ENCODE measurements around the gene TIMM22. TPM values are rescaled to one million over a fixed set of nuclear protein-coding genes. Genes with fewer than 3 reads are reported as not detected.

Gene TIMM22
- total RNA-seq = 11.0 and 20.9 TPM in 2 replicates

DNA sequence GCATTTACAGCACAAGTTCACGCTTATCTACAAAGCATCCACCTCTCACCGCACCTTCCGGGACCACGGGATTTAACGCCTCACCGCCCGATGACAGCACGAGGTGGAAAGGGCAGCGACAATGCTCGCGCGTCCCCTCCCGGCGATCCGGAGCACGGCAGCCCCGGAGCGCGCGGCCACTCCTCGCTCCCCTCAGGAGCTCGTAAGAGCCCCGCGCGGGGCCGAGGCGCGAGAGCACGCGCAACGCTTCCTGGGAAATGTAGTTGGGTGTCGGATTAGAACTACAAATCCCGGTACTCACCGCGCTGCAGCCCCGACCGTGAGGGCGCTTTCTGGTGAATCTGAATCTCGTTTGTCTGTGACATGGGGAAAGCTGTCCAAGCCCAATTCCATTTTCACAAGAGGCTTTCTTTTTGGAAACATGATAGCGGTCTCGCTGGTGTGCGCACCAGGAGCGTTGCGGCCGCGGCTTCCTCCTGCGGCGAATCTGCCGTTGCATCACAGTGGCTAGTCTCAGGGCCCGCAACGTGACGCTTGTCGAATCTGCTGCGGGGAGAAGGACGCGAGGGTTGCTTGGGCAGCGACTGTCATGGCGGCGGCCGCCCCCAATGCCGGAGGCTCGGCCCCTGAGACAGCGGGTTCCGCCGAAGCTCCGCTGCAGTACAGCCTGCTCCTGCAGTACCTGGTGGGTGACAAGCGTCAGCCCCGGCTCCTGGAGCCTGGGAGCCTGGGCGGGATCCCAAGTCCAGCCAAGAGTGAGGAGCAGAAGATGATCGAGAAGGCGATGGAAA, at the start of gene TIMM22:
TSS of gene TIMM22 (plus strand) at position 576 of the 791 bp plus-strand sequence. CDS start at position 590, 14 bp downstream.

DNA sequence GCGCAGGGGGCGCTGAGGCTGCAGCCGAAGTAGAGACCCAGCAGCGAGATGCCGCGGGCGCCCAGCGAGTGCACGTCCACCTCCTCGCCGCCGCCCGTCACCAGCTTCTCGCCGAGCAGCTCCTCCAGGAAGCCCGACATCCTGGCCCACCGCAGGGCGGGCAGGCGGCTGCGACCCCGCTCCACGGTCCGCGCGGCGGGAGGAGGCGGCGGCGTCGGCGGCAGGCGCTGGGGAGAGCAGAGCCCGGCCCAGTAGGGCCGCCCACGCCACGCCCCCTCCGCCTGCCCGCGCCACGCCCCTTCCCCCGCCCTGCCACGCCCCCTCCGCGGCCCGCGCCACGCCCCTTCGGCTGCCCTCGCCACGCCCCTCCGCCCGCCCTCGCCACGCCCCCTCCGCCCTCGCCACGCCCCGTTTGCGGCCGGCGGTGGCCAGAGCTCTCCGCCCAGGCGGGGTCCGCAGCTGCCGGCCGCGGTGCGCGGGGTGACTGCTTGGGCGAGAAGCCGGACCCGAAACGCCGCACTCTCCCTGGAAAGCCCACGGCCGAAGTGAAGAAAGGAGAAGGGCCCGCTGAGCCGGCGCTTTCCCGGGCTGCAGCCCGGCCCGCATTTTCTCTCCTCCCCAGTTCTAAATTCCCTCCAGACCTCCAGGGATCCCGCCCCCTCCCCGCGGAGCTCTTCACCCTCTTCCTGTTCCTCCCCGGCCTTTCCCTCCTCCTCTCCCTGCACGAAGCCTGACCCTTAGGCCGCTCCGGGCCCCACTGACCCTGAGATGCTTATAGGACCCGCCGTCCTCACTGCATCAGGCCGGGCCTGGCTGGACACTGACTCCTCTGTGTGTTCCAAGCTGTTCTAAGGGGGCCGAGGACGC, 17.2 kb upstream of the TIMM22 start, which contains the start of gene NXN:
TSS of gene NXN (minus strand) at position 238 of the 867 bp plus-strand sequence.

Other genes with a start within 250 kb of the TIMM22 start
- gene GEMIN4, start 244.9 kb upstream of the TIMM22 start, total RNA-seq = 19.6 and 25.3 TPM in 2 replicates
- 33.5 and 45.6 TPM in 2 replicates for gene GLOD4, start 214.8 kb upstream of the TIMM22 start, total RNA-seq
- gene MRM3, start 214.8 kb upstream of the TIMM22 start, total RNA-seq = 15.8 and 20.3 TPM in 2 replicates
- gene NXN, start 17.4 kb upstream of the TIMM22 start, total RNA-seq = 16.4 and 61.2 TPM in 2 replicates
- 21.9 and 45.6 TPM in 2 replicates for gene ABR, start 182.9 kb downstream of the TIMM22 start, total RNA-seq

Measured in epithelial cell of alveolus of lung (primary cell).